Endothelial cell of umbilical vein (primary cell): ENCODE measurements around the gene GPR65.

Source experiments
- CTCF ChIP-seq, 2 donors: IDR thresholded peaks; 1 replicate in 1 of 2; 2 replicates in 1 of 2; pipeline ENCODE4 v1.5.1; 2011; ENCODE audit warnings: low read length in 2 of 2, mild to moderate bottlenecking in 2 of 2, moderate library complexity in 2 of 2, control low read depth in 1 of 2, inconsistent platforms in 1 of 2, low read depth in 1 of 2; ENCODE audit not compliant: insufficient read depth in 1 of 2; ENCODE audit errors: extremely low read depth in 1 of 2
- EZH2 ChIP-seq: IDR thresholded peaks from 2 replicates; pipeline ENCODE4 v1.6.1; 2012; ENCODE audit warnings: borderline replicate concordance, low read depth, mild to moderate bottlenecking, moderate library complexity, low read length, inconsistent platforms; ENCODE audit not compliant: severe bottlenecking
- GATA2 ChIP-seq: IDR thresholded peaks from 2 replicates; pipeline ENCODE4 v1.7.0; 2011; ENCODE audit warnings: low read depth, mild to moderate bottlenecking, moderate library complexity, mixed read lengths, low read length; ENCODE audit not compliant: insufficient read length, insufficient read depth
- JUN ChIP-seq: IDR thresholded peaks from 2 replicates; pipeline ENCODE4 v1.6.1; 2011; ENCODE audit warnings: borderline replicate concordance, low read depth; ENCODE audit not compliant: insufficient read length, insufficient read depth
- MAX ChIP-seq: IDR thresholded peaks from 2 replicates; pipeline ENCODE4 v1.6.1; 2011; ENCODE audit not compliant: insufficient read depth, insufficient read length
- MYC ChIP-seq: IDR thresholded peaks from one replicate; pipeline ENCODE4 v1.6.1; 2011; ENCODE audit warnings: mild to moderate bottlenecking, low read depth, low read length
- POLR2A ChIP-seq: IDR thresholded peaks from 2 replicates; pipeline ENCODE4 v1.6.1; 2012; ENCODE audit warnings: low read depth, mild to moderate bottlenecking, control low read depth, low read length
- POLR2AphosphoS5 ChIP-seq: IDR thresholded peaks from 2 replicates; pipeline ENCODE4 v1.6.1; 2012; ENCODE audit warnings: low read depth, mild to moderate bottlenecking, control low read depth, low read length, moderate library complexity; ENCODE audit not compliant: insufficient read depth

GRCh38 chr14:88044444-88044758 lies 39.5 kb downstream of the GPR65 start:
- no peak for TF ChIP-seq CTCF (IDR thresholded peaks at IDR 0.05; ENCODE audit: extremely low read depth in 1 of 2, insufficient read depth in 1 of 2, low read depth in 1 of 2, low read length in 2 of 2)
- TF ChIP-seq EZH2: no peak
- TF ChIP-seq POLR2A: no peak
- no peak for TF ChIP-seq POLR2AphosphoS5
- no peak for TF ChIP-seq MAX
- TF ChIP-seq JUN: no peak
- no peak for TF ChIP-seq MYC
- no peak for TF ChIP-seq GATA2
